Fibroblast of the aortic adventitia (primary cell): ENCODE measurements around the gene ZNF697. TPM values are rescaled to one million over a fixed set of nuclear protein-coding genes. Genes with fewer than 3 reads are reported as not detected.
A peak's percentile ranks its signal among the peaks of the same experiment; 100 is the strongest.

ENCODE experiments used
- DNase-seq: peaks from one replicate; pipeline ENCODE4 v3.0.0-alpha.2; 2010; ENCODE audit warnings: low read depth
- H3K4me3 ChIP-seq: 2 replicates; pipeline ENCODE4 v1.5.1; 2011; ENCODE audit warnings: low read depth, mild to moderate bottlenecking, control low read depth, low read length, moderate library complexity
- CTCF ChIP-seq: IDR thresholded peaks from 2 replicates; pipeline ENCODE4 v1.5.1; 2011; ENCODE audit warnings: mild to moderate bottlenecking, low read length, control low read depth, inconsistent platforms; ENCODE audit not compliant: insufficient read depth
- total RNA-seq: library from RNA; depleted of rRNA; stranded (reverse); fragments of >200 nt; gene quantifications from 2 replicates; pipeline ENCODE4 v1.2.3, GENCODE V29; 2012; ENCODE audit warnings: low replicate concordance

The ZNF697 gene
- total RNA-seq, 1 donor: 4.4 TPM

GRCh38 chr1:119683893-119684292 is 35.8 kb upstream of the ZNF697 start:
- DNase-seq: no peak
- no peak overlapping the region for H3K4me3 ChIP-seq
- TF ChIP-seq CTCF: no peak

DNA sequence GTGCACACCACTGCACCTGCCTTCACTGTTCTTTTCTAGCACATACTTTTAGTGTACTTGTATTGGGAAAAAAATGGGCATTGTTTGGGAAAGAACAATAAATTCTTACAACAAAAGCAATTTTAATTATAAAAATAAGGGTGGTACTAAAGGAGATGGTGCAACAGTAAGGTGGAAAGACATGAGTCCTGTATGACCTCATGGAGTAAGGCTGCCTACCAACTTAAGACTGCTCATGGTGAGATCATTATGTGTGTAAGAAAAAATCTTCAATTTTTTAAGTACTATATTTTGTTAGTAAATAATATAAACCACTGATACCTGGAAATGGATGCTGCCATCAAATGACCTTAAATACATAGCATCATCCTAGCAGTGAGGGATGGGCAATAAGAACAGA is 34.1 kb upstream of the ZNF697 start:
- no peak for TF ChIP-seq CTCF
- H3K4me3 ChIP-seq: no peak overlapping the region
- DNase-seq: no peak

DNA sequence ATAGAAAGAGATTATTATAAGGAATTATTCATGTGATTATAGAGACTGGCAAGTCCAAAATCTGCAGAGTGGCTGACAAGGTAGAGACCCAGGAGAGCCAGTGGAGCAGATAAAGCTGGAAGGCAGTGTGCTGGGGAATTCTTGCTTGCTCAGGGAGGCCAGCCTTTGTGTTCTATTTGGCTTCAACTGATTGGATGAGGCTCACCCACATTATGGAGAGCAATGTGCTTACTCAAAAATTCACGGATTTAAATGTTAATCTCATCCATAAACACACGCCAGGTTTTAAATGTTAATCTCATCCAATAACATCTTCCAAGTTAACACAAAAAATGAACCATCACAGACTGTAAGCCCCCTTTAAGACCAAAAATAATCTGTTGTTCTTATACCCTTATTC is 33.5 kb upstream of the ZNF697 start:
- no peak for TF ChIP-seq CTCF
- no peak for DNase-seq
- H3K4me3 ChIP-seq: no peak overlapping the region

DNA sequence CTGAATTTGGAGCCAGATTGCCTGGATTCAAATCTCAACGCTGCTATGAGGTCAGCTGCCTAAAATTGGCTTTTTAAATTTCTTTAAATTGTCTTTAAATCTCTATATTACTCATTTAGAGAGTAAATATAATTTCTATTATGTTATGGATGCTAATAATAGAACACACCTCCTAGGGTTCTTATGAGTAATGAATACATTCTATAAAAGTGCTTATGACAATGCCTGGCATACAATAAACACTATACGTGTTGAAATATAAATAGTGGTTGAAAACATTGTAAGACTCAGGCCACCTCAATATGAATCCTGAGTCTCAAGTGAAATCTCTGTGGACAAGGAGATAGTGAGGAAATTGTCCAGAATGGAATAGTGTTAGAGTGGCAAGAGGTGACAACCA is 32.7 kb upstream of the ZNF697 start:
- no peak for TF ChIP-seq CTCF
- H3K4me3 ChIP-seq: no peak overlapping the region
- no peak for DNase-seq

- TF ChIP-seq CTCF: no peak
- no peak for DNase-seq
- H3K4me3 ChIP-seq: no peak overlapping the region
Observed at GRCh38 chr1:119680193-119680592, 32.1 kb upstream of the ZNF697 start.

DNA sequence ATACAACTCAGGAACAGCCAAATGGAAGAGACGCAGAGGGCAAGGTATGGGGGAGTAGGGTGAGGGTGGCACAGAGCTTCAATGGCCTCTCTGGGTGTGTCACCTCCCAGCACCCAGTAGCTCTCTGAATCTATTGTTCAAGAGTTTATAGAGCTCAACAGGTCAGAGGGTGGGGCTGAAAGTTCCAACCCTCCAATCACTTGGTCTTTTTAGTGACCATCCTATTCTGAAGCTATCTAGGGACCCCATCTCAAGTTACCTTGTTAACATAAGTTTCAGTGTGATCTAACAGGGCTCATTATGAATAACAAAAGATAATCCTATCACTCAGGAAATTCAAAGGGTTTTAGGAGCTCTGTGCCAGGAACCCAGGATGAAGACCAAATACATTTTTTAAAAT is 31.2 kb upstream of the ZNF697 start:
- DNase-seq: no peak
- no peak for TF ChIP-seq CTCF
- no peak overlapping the region for H3K4me3 ChIP-seq

DNA sequence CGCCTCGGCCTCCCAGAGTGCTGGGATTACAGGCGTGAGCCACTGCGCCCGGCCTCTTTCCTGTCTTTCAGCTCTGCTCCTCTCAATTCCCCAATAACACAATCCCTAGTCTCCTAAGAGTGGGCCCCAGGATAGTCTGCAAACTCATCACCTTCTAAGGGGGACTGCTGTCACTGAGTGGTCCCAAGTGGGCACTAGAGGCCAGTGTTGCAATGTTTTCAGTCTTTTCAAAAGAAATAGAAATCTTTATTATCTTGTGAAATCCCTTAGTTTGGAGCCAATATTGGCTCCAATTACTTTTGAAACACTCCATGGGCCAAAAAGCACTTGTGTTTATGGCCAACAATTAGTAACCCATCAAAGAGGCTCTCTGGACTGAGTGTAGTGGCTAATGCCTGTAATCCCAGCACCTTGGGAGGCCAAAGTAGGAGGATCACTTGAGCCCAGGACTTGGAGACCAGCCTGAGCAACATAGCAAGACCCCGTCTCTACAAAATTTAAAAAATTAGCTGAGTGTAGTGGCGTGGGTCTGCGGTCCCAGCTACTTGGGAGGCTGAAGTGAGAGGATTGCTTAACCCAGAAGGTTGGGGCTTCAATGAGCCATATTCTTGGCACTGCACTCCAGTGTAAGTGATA is 28.6 kb upstream of the ZNF697 start:
- peak; percentile 38 for TF ChIP-seq CTCF
- H3K4me3 ChIP-seq: no peak overlapping the region
- DNase-seq: peak; percentile 73
